Skin of body (tissue), 2 donors: ENCODE measurements around the gene PAM16. TPM values are rescaled to one million over a fixed set of nuclear protein-coding genes. Genes with fewer than 3 reads are reported as not detected.

ENCODE experiments used
- DNase-seq: peaks from one replicate; lab custom pipeline; 2025; lab: John Stamatoyannopoulos, UW
- total RNA-seq: library from RNA; depleted of rRNA; stranded (reverse); fragments of >200 nt; gene quantifications from one replicate; pipeline ENCODE4 v1.2.3, GENCODE V29; 2014

Gene PAM16
- total RNA-seq, 1 donor from 2014 or later, result 16.5 TPM

GRCh38 chr16:4306470-4307214 lies 44.5 kb downstream of the PAM16 start:
- DNase-seq, result no peak

GRCh38 chr16:4303973-4304372 lies 47.1 kb downstream of the PAM16 start:
- DNase-seq, result no peak

- DNase-seq, result no peak
These were observed 49.2 kb downstream of the PAM16 start for GRCh38 chr16:4301968-4302367.

GRCh38 chr16:4301177-4301576 lies 49.9 kb downstream of the PAM16 start:
- no peak for DNase-seq

- DNase-seq, result peak; percentile 77
These were observed 52.2 kb downstream of the PAM16 start for GRCh38 chr16:4298761-4299522.

GRCh38 chr16:4297480-4297879 lies 53.6 kb downstream of the PAM16 start:
- DNase-seq, result no peak

GRCh38 chr16:4295581-4295980 lies 55.5 kb downstream of the PAM16 start:
- no peak for DNase-seq

- DNase-seq, result peak; percentile 85
These were observed 57.2 kb downstream of the PAM16 start for GRCh38 chr16:4293822-4294457.

- no peak for DNase-seq
These were observed 57.9 kb downstream of the PAM16 start for GRCh38 chr16:4293181-4293716.

GRCh38 chr16:4291699-4292098 lies 59.4 kb downstream of the PAM16 start:
- no peak for DNase-seq

Other genes with a start within 250 kb of the PAM16 start
- gene ADCY9, start 234.9 kb downstream of the PAM16 start, total RNA-seq, result 11.1 TPM
- gene SRL, start 109.2 kb downstream of the PAM16 start, total RNA-seq, result 27.8 TPM
- gene TFAP4, start 78.3 kb downstream of the PAM16 start, total RNA-seq, result 9.3 TPM
- 4.4 TPM for gene GLIS2, start 35.3 kb downstream of the PAM16 start, total RNA-seq
- 20.6 TPM for gene VASN, start 20.5 kb upstream of the PAM16 start, total RNA-seq
- gene CORO7, start 65.3 kb upstream of the PAM16 start, total RNA-seq, result 10.9 TPM
- gene DNAJA3, start 74.5 kb upstream of the PAM16 start, total RNA-seq, result 31.3 TPM
- 24.1 TPM for gene NMRAL1, start 123.3 kb upstream of the PAM16 start, total RNA-seq
- gene HMOX2, start 125.1 kb upstream of the PAM16 start, total RNA-seq, result 28.8 TPM
- 6.6 TPM for gene CDIP1, start 187.5 kb upstream of the PAM16 start, total RNA-seq
- 0.30 TPM for gene C16orf96, start 205.0 kb upstream of the PAM16 start, total RNA-seq